Measurements from ENCODE around the gene EXOC6B.
A peak's percentile ranks its signal among the peaks of the same experiment; 100 is the strongest.
"Not testable (repeated sequence)": the region's sequence is repeated elsewhere in the genome, so short reads cannot be mapped to it uniquely, and the experiment has no call there.

EXOC6B gene

DNA sequence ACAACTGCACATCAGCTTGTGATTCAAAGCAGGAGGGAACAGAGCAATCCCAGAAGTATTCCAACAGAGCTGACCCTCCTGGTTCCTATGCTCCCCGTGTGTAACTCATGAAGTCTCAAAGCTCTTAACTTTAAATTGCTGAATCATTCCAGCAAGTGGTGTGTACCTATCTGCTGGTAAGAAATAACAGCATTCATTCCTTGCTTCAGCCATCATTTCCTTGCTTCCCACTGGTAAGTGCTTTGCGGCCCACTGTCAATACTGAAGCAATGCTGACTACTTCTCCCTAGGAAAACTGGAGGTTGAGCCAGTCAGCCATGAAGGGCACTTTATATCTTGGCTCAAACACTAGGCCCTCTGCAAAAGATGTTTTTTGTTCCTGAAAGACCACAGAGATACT lies 222.4 kb downstream of the EXOC6B start:
- Mint-ChIP-seq H3K4me1 (peaks cover 19% of the 10 kb centered on the region), H3K27ac (peak overlapping the region; percentile 30 to 68 (median 59)), H3K9me3 (peaks cover 6% of the 10 kb centered on the region), H3K27me3 (ENCODE audit: low read depth) (no peaks in the 10 kb centered on the region), H3K4me3 (no peak overlapping the region), H3K36me3 (ENCODE audit: low read depth) (no peaks in the 10 kb centered on the region)
- TF ChIP-seq, protein P1, sequence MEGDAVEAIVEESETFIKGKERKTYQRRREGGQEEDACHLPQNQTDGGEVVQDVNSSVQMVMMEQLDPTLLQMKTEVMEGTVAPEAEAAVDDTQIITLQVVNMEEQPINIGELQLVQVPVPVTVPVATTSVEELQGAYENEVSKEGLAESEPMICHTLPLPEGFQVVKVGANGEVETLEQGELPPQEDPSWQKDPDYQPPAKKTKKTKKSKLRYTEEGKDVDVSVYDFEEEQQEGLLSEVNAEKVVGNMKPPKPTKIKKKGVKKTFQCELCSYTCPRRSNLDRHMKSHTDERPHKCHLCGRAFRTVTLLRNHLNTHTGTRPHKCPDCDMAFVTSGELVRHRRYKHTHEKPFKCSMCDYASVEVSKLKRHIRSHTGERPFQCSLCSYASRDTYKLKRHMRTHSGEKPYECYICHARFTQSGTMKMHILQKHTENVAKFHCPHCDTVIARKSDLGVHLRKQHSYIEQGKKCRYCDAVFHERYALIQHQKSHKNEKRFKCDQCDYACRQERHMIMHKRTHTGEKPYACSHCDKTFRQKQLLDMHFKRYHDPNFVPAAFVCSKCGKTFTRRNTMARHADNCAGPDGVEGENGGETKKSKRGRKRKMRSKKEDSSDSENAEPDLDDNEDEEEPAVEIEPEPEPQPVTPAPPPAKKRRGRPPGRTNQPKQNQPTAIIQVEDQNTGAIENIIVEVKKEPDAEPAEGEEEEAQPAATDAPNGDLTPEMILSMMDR (IDR thresholded peaks at IDR 0.05; ENCODE audit: unreplicated experiment in 3 of 3): no peak

DNA sequence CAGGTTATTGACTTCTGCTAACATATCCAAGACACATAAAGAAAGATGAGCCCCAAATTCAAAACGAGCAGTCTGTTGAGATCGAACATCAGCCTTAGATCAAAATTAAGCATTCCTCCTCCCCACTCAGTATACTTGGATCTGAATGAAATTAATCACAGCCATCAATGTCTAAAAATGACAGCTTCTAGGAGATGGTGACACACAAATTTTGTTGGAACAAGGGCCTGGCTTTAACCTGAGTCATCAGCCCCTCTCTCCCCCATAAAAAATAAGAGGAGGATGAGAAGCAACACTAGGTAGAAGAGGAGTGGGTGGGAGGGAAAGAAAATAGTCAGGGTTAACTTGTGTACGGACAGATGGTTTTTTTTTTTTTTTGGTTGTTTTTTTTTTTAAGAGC lies 223.1 kb downstream of the EXOC6B start:
- TF ChIP-seq, protein P1 (IDR thresholded peaks at IDR 0.05; ENCODE audit: unreplicated experiment in 3 of 3): no peak
- H3K9me3 Mint-ChIP-seq: peaks cover 6% of the 10 kb centered on the region
- peak overlapping the region; percentile 19 to 68 (median 24) for H3K27ac Mint-ChIP-seq
- no peaks in the 10 kb centered on the region for H3K36me3 Mint-ChIP-seq (ENCODE audit: low read depth)
- H3K27me3 Mint-ChIP-seq (ENCODE audit: low read depth): no peaks in the 10 kb centered on the region
- H3K4me3 Mint-ChIP-seq: no peak overlapping the region
- H3K4me1 Mint-ChIP-seq: peaks cover 19% of the 10 kb centered on the region

DNA sequence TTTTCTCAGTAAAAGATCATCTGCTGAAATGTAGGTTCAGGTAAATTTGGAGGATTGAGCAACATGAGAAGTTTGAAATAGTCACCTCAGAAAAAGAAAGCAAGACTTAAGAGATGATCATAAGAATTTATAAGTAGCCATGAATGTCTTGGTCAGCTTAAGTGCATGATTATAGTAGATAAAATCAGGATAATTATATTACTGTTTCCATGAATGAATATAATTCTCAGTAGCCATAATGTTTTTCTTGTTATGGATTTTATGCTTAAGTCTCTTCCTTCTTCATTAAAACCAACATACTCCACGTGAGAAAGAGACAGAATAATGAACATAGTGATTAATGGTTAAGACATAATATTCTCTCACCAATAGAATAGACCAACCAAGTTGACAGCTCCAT lies 223.7 kb downstream of the EXOC6B start:
- no peaks in the 10 kb centered on the region for H3K36me3 Mint-ChIP-seq (ENCODE audit: low read depth)
- TF ChIP-seq, protein P1 (IDR thresholded peaks at IDR 0.05; ENCODE audit: unreplicated experiment in 3 of 3): no peak
- peaks cover 19% of the 10 kb centered on the region for H3K4me1 Mint-ChIP-seq
- H3K27ac Mint-ChIP-seq: peak overlapping the region in 1 of 3 experiments; percentile 24
- no peak overlapping the region for H3K4me3 Mint-ChIP-seq
- peaks cover 6% of the 10 kb centered on the region for H3K9me3 Mint-ChIP-seq
- no peaks in the 10 kb centered on the region for H3K27me3 Mint-ChIP-seq (ENCODE audit: low read depth)

DNA sequence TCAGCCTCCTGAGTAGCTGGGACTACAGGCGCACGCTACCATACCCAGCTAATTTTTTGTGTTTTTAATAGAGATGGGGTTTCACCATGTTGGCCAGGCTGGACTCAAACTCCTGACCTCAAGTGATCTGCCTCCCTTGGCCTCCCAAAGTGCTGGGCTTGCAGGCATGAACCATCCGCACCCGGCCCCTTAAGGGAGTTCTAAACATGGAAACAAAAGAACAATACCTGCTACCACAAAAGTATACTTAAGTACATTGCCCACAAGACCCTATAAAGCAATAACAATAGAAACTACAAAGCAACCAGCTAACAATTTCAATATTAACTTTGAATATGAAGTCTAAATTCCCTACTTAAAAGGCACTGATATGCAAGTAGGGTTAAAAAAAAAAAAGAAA lies 242.0 kb downstream of the EXOC6B start:
- not testable (repeated sequence) for H3K4me1 Mint-ChIP-seq; H3K4me3 Mint-ChIP-seq; H3K27ac Mint-ChIP-seq; H3K27me3 Mint-ChIP-seq (ENCODE audit: low read depth)
- peaks cover 18% of the 10 kb centered on the region for H3K9me3 Mint-ChIP-seq
- peaks cover 13% of the 10 kb centered on the region for H3K36me3 Mint-ChIP-seq (ENCODE audit: low read depth)

DNA sequence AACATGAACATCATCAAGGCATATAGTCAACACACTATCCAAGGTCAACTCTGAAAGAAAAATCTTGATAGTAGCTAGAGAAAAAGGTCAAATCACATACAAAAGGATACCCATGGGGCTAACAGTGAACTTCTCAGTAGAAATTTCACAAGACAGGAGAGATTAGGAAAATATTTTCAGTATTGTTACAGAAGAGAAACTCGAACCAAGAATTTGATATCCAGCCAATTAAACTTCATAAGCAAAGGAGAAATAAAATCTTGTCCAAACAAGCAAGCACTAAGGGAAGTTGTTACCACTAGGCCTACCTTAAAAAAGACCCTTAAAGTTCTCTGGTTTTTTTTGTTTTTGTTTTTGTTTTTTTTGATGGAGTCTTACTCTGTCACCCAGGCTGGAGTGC lies 242.5 kb downstream of the EXOC6B start:
- Mint-ChIP-seq H3K36me3 (ENCODE audit: low read depth) (peaks cover 13% of the 10 kb centered on the region), H3K4me1 (peaks cover 4% of the 10 kb centered on the region), H3K4me3 (no peak overlapping the region), H3K27me3 (ENCODE audit: low read depth) (no peaks in the 10 kb centered on the region), H3K27ac (no peak overlapping the region), H3K9me3 (peaks cover 18% of the 10 kb centered on the region)
- TF ChIP-seq, protein P1 (IDR thresholded peaks at IDR 0.05; ENCODE audit: unreplicated experiment in 3 of 3): no peak

DNA sequence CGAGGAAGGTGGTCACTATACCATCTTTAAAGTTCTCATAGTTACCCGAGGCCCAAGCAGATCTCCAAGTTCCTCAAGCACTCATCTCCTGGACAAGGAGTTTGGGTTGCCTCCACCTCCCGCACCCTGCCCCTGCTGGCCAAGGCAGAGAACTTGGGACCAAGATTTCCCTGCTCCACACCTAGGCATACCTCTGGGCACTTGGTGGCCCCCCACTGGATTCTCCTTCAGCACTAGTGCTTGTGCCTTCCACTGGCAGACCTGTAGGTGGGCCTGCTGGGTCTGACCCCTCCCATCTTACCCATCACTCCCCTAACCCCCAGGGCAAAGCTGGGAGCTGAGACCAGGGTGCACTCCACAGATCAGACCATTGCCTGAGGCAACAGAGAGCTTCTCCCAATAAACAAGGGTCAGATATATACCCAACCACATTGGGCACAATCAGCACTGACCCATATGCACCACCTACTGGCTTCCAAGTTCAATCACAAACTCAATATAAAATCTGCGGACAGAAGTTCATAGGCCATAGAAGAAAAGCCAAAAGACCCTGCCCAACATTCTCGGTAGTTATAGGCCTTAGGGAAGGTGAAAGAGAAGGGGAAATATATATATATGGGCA lies 244.2 kb downstream of the EXOC6B start:
- H3K9me3 Mint-ChIP-seq: peaks cover 18% of the 10 kb centered on the region
- TF ChIP-seq, protein P1 (IDR thresholded peaks at IDR 0.05; ENCODE audit: unreplicated experiment in 3 of 3): no peak
- H3K27ac Mint-ChIP-seq: no peak overlapping the region
- peaks cover 13% of the 10 kb centered on the region for H3K36me3 Mint-ChIP-seq (ENCODE audit: low read depth)
- no peak overlapping the region for H3K4me3 Mint-ChIP-seq
- no peaks in the 10 kb centered on the region for H3K27me3 Mint-ChIP-seq (ENCODE audit: low read depth)
- peaks cover 4% of the 10 kb centered on the region for H3K4me1 Mint-ChIP-seq
